Head of caudate nucleus (tissue), 42 donors: ENCODE data around the gene PKD2.
A peak's percentile ranks its signal among the peaks of the same experiment; 100 is the strongest.

Experiments used
- DNase-seq, 42 donors: peaks; one replicate each; pipeline versions ENCODE4 v3.0.0 to v3.0.0-alpha.2; 2020 to 2021; ENCODE audit warnings: mixed read lengths in 7 of 42
- intact Hi-C: fragments of 100-400 bp; cut with DNase I; formaldehyde crosslinking; loops from one replicate; pipeline ENCODE4 v1.15.0; 2022

PKD2 gene

GRCh38 chr4:88054229-88054628 is 46.8 kb downstream of the PKD2 start:
- intact Hi-C loops = no loop called here
- DNase-seq = no peak

GRCh38 chr4:88054901-88055300 is 47.5 kb downstream of the PKD2 start:
- peak in 10 of 42 donors; percentile 7 to 42 (median 20) for DNase-seq
- intact Hi-C loops = no loop called here

DNA sequence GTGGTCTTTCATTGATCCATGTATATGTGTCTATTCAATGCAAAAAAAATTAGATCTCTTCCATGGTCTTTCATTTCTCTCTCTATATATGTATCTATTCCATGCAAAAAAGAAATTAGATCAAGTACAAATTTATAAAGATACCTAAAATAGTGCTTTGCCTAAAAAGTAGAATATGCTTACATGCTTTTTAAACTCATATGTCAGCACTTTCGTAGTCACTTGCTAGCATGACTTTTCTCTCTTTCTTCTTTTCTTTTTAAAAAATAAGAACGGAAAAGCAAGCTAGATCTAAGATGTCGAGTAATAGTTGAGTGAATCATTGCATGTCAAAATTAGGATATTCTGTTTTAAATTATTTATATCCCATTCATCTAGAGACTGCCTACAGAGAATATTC is 50.9 kb downstream of the PKD2 start:
- intact Hi-C loops = no loop called here
- DNase-seq = no peak

DNA sequence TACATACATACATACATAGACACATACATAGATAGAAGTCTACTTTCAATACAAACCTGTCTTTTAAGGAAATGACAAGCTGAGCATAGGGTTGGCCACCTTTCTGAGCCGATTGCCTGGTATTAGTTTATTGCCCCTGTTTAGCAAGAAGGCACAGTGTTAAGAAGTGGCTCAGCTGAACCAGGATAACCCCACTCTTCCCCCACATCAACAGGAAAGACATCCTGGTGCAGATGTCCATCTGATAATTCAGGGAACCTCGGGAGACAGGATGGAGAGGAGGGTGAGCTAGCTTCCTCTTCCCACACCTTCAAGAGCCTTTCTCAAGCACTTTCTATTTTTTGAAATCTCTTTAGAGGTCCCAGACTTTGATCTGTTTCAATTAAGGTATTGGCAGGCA is 52.3 kb downstream of the PKD2 start:
- DNase-seq = no peak
- intact Hi-C loops = no loop called here

DNA sequence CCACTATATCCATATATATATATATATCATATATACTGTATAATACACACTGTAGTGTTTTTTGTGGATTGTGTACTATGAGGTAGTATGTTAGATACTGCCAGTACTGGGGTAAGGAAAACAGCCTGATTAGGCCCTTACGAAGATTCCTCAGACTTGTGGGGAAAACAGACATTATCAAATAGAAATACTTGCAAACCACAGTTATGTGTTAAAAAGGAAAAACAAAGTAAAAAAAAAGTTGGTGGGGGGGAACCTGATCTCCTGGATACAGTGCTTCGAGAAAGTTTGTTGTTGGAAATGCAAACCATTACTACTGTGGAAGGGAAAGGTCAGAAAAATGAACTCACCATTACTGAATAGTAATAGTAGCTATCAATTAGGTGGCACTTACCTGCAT is 53.0 kb downstream of the PKD2 start:
- intact Hi-C loops = no loop called here
- no peak for DNase-seq

GRCh38 chr4:88062311-88062710 is 54.9 kb downstream of the PKD2 start:
- intact Hi-C loops = no loop called here
- no peak for DNase-seq

DNA sequence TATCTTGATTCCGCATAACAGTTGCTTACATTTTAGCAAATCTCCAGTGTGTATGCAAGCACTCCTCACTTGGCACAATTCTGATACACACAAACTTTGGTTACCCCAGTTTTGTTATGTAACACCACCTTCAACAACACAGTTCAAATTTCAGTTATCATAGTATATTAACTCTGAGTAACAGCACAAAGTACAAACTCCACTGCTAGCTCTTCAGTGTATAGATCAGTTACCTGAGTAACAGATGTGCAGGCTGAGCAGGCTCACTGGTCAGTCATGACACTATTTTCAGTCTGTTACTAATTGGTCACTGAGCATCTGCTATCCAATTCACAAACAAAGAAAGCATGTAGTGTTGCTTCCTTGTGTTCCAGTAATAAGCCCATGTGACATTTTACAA is 55.4 kb downstream of the PKD2 start:
- DNase-seq = no peak
- intact Hi-C loops = no loop called here

DNA sequence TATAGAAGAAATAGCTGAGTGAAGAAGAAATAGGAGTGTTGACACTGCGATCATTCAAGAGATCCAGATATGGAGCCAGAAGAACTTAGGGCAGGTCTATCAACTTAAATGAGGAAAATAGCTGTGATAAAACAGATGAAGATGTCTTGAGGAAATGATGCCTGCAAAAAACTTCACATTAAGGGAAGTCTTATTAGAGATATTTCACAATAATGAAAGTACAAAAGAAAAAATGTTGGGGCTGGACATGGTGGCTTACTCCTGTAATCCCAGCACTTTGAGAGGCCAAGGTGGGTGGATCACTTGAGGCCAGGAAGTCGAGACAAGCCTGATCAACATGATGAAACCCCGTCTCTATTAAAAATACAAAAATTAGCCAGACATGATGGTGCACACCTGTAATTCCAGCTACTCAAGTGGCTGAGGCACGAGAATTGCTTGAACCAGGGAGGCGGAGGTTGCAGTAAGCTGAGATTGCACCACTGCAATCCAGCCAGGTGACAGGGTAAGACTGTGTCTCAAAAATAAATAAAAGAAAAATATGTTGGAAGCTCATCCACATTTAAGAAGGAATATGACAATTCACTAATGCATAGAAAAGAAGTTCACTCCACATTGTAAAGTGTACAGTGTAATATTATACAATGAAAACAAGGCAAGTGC is 56.3 kb downstream of the PKD2 start:
- no peak for DNase-seq
- intact Hi-C loops = no loop called here

GRCh38 chr4:88064410-88064809 is 57.0 kb downstream of the PKD2 start:
- DNase-seq = no peak
- intact Hi-C loops = no loop called here

- DNase-seq = no peak
- intact Hi-C loops = no loop called here
Measured at GRCh38 chr4:88070031-88070430, 62.6 kb downstream of the PKD2 start.

DNA sequence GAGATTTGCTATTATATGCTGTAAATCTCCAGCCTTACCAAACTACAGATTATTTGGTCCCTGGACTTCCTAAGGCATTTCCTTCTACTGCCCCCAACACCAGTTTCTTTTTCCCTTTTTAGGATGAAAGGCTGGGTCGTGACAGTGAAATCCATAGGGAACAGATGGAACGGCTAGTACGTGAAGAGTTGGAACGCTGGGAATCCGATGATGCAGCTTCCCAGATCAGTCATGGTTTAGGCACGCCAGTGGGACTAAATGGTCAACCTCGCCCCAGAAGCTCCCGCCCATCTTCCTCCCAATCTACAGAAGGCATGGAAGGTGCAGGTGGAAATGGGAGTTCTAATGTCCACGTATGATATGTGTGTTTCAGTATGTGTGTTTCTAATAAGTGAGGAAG is 67.9 kb downstream of the PKD2 start:
- intact Hi-C loops = no loop called here
- no peak for DNase-seq

GRCh38 chr4:88077911-88078524 is 70.6 kb downstream of the PKD2 start:
- DNase-seq = no peak

GRCh38 chr4:88078579-88078978 is 71.1 kb downstream of the PKD2 start:
- no peak for DNase-seq

More at GRCh38 chr4:88077911-88078524, 70.6 kb downstream of the PKD2 start:
- intact Hi-C loops = no loop called here

DNA sequence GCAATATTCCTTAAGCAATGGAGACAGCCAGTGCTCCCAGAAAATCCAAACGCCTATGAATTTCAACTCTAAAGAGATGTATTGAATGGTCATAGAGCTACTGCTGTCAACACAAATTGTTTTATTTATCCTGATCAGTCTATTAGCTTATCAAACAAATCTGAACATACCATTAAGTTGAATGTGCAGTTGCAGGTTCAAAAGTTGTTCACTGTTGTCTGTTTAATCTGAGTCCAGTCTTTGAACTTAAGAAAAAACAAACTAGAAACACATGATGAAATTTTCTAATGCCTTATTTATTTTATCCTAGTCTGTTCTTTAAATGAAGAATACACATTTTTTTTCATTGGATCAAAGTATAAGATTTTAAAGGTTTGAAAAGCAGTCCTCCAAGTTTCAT is 73.2 kb downstream of the PKD2 start:
- intact Hi-C loops = no loop called here
- DNase-seq = no peak

More at GRCh38 chr4:88078579-88078978, 71.1 kb downstream of the PKD2 start:
- intact Hi-C loops = no loop called here

GRCh38 chr4:88087004-88087403 is 79.6 kb downstream of the PKD2 start:
- intact Hi-C loops = no loop called here
- no peak for DNase-seq

DNA sequence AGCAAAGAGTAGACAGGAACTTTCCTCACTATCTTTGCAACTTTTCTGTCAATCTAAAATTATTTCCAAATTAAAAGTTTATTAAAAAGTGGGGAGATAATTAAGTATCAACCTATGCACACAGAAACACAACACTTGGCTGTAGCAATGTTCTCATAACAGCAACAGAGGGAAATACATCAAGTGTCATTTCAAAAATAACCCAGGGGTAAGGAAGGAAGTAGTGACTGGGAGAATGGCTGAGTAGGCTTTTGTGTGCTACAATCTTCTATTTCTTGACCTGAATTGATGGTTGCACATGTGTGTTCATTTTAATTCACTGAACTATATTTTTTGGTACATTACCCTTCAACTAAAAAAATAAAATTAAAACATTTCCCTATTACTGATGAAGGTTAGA is 83.5 kb downstream of the PKD2 start:
- no peak for DNase-seq
- intact Hi-C loops = no loop called here

DNA sequence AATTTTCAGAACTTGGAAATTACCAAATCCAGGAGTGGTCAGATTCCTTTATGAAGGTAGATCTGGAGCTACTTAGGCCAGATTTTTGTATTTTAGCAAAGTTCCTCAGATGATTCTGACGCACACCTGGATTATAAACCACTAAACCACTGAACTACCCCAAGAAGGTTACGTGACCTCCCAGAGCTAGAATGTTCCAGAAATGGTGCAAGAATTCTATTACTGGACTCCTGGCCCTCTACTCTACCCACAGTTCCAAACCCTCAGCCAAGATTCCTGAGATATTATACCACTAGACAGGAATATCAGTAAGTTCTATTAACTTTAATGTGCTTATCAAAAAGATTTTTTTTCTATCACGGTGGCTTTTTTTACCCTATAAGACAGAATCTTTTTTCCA is 83.9 kb downstream of the PKD2 start:
- DNase-seq = no peak
- intact Hi-C loops = no loop called here

GRCh38 chr4:88093874-88094273 is 86.4 kb downstream of the PKD2 start:
- intact Hi-C loops = no loop called here
- DNase-seq = no peak

DNA sequence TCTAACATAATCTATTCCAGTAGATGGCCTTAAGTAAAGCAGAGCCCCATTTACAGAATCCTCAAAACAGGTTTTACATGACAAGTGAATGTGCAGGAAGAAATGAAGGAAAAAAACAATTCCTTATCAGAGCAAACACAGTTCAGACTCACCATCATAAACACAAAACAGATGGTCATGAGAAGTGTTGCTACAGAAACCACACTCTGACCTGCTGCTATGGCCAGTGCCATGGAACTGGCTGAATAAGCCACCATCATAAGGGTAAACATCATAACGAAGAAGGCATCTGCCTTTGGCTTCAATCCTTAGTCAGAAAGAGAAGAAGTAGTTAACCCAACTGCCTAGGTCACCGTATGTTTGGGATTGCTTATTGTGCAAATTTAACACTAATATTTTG is 89.9 kb downstream of the PKD2 start:
- intact Hi-C loops = no loop called here
- DNase-seq = no peak

GRCh38 chr4:88097781-88098180 is 90.3 kb downstream of the PKD2 start:
- intact Hi-C loops = no loop called here

DNA sequence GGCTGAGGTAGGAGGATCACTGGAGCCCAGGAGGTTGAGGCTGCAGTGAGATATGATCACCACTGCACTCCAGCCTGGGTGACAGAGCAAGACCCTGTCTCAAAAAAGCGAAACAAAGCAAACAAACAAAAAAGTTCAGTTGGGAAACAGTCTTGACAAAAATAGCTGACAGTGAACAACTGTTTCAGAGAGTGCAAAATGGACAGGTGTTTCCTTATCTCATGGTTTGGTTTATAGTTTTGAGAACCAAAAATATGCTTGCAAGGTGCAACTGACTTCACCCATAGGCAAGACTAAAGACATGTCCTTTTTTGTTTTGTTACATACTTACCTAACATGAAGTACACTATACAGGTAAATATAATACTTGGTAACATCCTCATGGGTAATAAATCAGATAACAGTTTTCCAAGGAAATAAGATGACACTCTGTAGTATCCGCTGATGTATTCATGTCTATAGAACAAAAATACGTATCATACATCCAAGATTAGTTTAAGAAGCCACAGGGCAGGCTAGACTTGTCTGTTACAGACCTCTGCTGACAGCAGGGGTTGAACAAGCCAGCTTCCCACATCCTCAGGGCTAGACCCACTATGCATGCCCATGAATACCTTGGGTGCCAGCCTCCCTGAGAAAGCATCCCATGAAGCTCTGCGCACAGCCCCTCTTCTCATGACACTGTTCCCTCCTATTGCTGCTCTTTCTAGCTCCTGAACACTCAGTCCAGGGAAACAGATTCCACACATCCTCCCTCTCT is 91.7 kb downstream of the PKD2 start:
- intact Hi-C loops = no loop called here
- DNase-seq = no peak

More at GRCh38 chr4:88097781-88098180, 90.3 kb downstream of the PKD2 start:
- DNase-seq = no peak
